PC-3 (cell line): ENCODE data around the gene CPEB2. TPM values are rescaled to one million over a fixed set of nuclear protein-coding genes. Genes with fewer than 3 reads are reported as not detected.

Source experiments
- ATAC-seq: fragments of 200-7000 bp; cut with Tn5 transposase; 2 replicates; pipeline ENCODE4 v1.9.1; 2020; ENCODE audit warnings: mild to moderate bottlenecking, moderate library complexity
- BruUV-seq: library from RNA; stranded (reverse); fragments of 400-500 nt; replicated peaks from 2 replicates; lab custom pipeline; 2021; lab: Mats Ljungman, UMichigan
- CTCF ChIA-PET: fragments of 300-600 bp; sonication (Branson Sonifier 250); formaldehyde crosslinking; loops from one replicate; lab custom pipeline; 2022; ENCODE audit warnings: antibody characterized with exemption; lab: Charles Lee
- POLR2A ChIA-PET: fragments of 300-600 bp; sonication (Branson Sonifier 250); formaldehyde crosslinking; loops from one replicate; lab custom pipeline; 2022; ENCODE audit warnings: antibody characterized with exemption; ENCODE audit not compliant: unreplicated experiment; lab: Charles Lee
- DNase-seq: peaks from one replicate; pipeline ENCODE4 v3.0.0-alpha.2; 2015
- H2AFZ ChIP-seq: fragments of 300-600 bp; sonication (generic); 2 replicates; pipeline ENCODE4 v1.6.0; 2016; ENCODE audit warnings: antibody characterized with exemption, low read length
- H3F3A ChIP-seq: fragments of 300-600 bp; sonication (generic); one replicate; pipeline ENCODE4 v1.6.0; 2017; ENCODE audit warnings: antibody characterized with exemption, low read length, control low read depth, mild to moderate bottlenecking; ENCODE audit not compliant: unreplicated experiment
- H3K27ac ChIP-seq: fragments of 300-600 bp; sonication (generic); 2 replicates; pipeline ENCODE4 v1.5.1; 2016; ENCODE audit warnings: mild to moderate bottlenecking, low read length
- H3K27me3 ChIP-seq: fragments of 300-600 bp; sonication (generic); 2 replicates; pipeline ENCODE4 v1.6.1; 2016; ENCODE audit warnings: low read length, mixed read lengths
- H3K36me3 ChIP-seq: fragments of 300-600 bp; sonication (generic); 2 replicates; pipeline ENCODE4 v1.6.1; 2016; ENCODE audit warnings: low read depth, mixed run types, low read length, mixed read lengths
- H3K4me1 ChIP-seq: fragments of 300-600 bp; sonication (generic); 2 replicates; pipeline ENCODE4 v1.5.1; 2016; ENCODE audit warnings: low read length; ENCODE audit not compliant: insufficient read depth
- H3K4me2 ChIP-seq: fragments of 300-600 bp; sonication (generic); 2 replicates; pipeline ENCODE4 v1.6.0; 2016; ENCODE audit warnings: low read length
- H3K4me3 ChIP-seq: fragments of 300-600 bp; sonication (generic); 2 replicates; pipeline ENCODE4 v1.5.1; 2016; ENCODE audit warnings: mild to moderate bottlenecking, low read length, mixed read lengths
- H3K79me2 ChIP-seq: fragments of 300-600 bp; sonication (generic); 2 replicates; pipeline ENCODE4 v1.6.1; 2017; ENCODE audit warnings: low read length, mixed read lengths
- H3K9ac ChIP-seq: fragments of 300-600 bp; sonication (generic); 2 replicates; pipeline ENCODE4 v1.6.0; 2016; ENCODE audit warnings: mild to moderate bottlenecking, low read length
- H3K9me2 ChIP-seq: fragments of 300-600 bp; sonication (generic); replicated peaks from 2 replicates; pipeline ENCODE4 v1.6.1; 2016; ENCODE audit warnings: mixed run types, low read length, mixed read lengths
- H3K9me3 ChIP-seq: fragments of 300-600 bp; sonication (generic); 2 replicates; pipeline ENCODE4 v1.6.1; 2016; ENCODE audit warnings: low read length, mixed read lengths
- H4K20me1 ChIP-seq: fragments of 300-600 bp; sonication (generic); 2 replicates; pipeline ENCODE4 v1.6.1; 2016; ENCODE audit warnings: low read length, mixed read lengths
- CTCF ChIP-seq: fragments of 300-600 bp; sonication (generic); conservative IDR thresholded peaks from 2 replicates; pipeline ENCODE4 v1.5.1; 2017; ENCODE audit warnings: antibody characterized with exemption, low read depth, mild to moderate bottlenecking, low read length
- EZH2 ChIP-seq: fragments of 300-600 bp; sonication (generic); IDR thresholded peaks from one replicate; pipeline ENCODE4 v1.6.1; 2017; ENCODE audit warnings: antibody characterized with exemption, mild to moderate bottlenecking, low read length; ENCODE audit not compliant: unreplicated experiment
- EZH2phosphoT487 ChIP-seq: fragments of 300-600 bp; sonication (generic); IDR thresholded peaks from 2 replicates; pipeline ENCODE4 v1.6.1; 2018; ENCODE audit warnings: mild to moderate bottlenecking, antibody characterized with exemption, low read length, borderline replicate concordance
- intact Hi-C: fragments of 100-400 bp; cut with micrococcal nuclease; formaldehyde crosslinking; loops from 2 replicates; pipeline ENCODE4 v1.9.0; 2023
- total RNA-seq: library from RNA; depleted of rRNA; stranded (reverse); fragments of >200 nt; gene quantifications from 2 replicates; pipeline ENCODE4 v1.2.3, GENCODE V29; 2014

CPEB2 gene
- total RNA-seq, 1 experiment from 2014 or later, result 1.8 TPM

DNA sequence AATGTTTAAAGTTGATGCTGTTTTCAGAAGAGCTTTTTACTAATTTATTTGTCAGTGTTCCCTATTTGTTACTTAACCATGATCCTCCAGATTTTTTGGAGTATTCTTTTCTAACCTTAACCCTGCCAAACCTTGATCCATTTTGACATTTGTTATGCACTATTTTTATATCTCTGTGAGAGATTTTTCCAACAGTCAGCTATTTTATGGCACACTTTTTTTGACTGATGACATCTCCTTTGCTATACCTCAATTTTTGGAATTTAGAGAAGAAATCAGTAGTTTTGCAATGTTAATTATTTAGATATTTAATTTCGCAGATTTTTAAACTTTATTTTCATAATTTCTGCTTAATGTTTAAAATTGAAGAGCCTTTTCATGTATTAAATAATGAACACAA is 66.0 kb downstream of the CPEB2 start:
- intact Hi-C loops, result no loop called here
- Histone ChIP-seq H3K4me1 (no peaks in the 10 kb centered on the region), H3K4me3 (no peak overlapping the region), H3K9me2 (no peaks in the 10 kb centered on the region), H3F3A (no peaks in the 10 kb centered on the region), H3K79me2 (no peaks in the 10 kb centered on the region), H3K36me3 (no peaks in the 10 kb centered on the region), H4K20me1 (no peaks in the 10 kb centered on the region), H3K27ac (no peak overlapping the region), H3K27me3 (no peaks in the 10 kb centered on the region), H3K4me2 (no peak overlapping the region), H3K9me3 (no peaks in the 10 kb centered on the region), H2AFZ (no peak overlapping the region), H3K9ac (no peak overlapping the region)
- CTCF ChIA-PET, result no interaction called here
- DNase-seq (no peak), ATAC-seq (no peak)
- POLR2A ChIA-PET, result no interaction called here
- BruUV-seq, result no TSS peak
- TF ChIP-seq EZH2 (no peak), EZH2phosphoT487 (no peak), CTCF (no peak)

- H3K36me3 ChIP-seq, result no peaks in the 10 kb centered on the region
- no peak for TF ChIP-seq EZH2phosphoT487
- H3F3A ChIP-seq, result no peaks in the 10 kb centered on the region
- no peaks in the 10 kb centered on the region for H4K20me1 ChIP-seq
- no peak overlapping the region for H3K27ac ChIP-seq
- ATAC-seq (no peak), DNase-seq (no peak)
- H3K4me3 ChIP-seq, result no peak overlapping the region
- no peaks in the 10 kb centered on the region for H3K9me2 ChIP-seq
- no peaks in the 10 kb centered on the region for H3K79me2 ChIP-seq
- BruUV-seq, result no TSS peak
- ChIA-PET POLR2A (no interaction called here), CTCF (no interaction called here)
- H2AFZ ChIP-seq, result no peak overlapping the region
- no peaks in the 10 kb centered on the region for H3K4me1 ChIP-seq
- H3K4me2 ChIP-seq, result no peak overlapping the region
- no peak overlapping the region for H3K9ac ChIP-seq
- intact Hi-C loops, result no loop called here
- H3K9me3 ChIP-seq, result no peaks in the 10 kb centered on the region
- H3K27me3 ChIP-seq, result no peaks in the 10 kb centered on the region
Measured at GRCh38 chr4:15075875-15076274, 73.6 kb downstream of the CPEB2 start.

- Histone ChIP-seq H2AFZ (no peak overlapping the region), H3K36me3 (no peaks in the 10 kb centered on the region), H3K27me3 (no peaks in the 10 kb centered on the region), H4K20me1 (no peaks in the 10 kb centered on the region), H3K9me3 (no peaks in the 10 kb centered on the region), H3K4me1 (no peaks in the 10 kb centered on the region), H3K4me2 (no peak overlapping the region), H3K4me3 (no peak overlapping the region), H3F3A (no peaks in the 10 kb centered on the region), H3K79me2 (no peaks in the 10 kb centered on the region), H3K9me2 (no peaks in the 10 kb centered on the region), H3K27ac (no peak overlapping the region), H3K9ac (no peak overlapping the region)
- ATAC-seq, result no peak
- POLR2A ChIA-PET, result no interaction called here
- DNase-seq, result no peak
- TF ChIP-seq EZH2phosphoT487 (no peak), EZH2 (no peak), CTCF (no peak)
- CTCF ChIA-PET, result interaction anchor here (0.6 kb wide), 1 partner anchor 1178 kb away, joined by 6 read pairs; no protein-coding TSS in a partner anchor
- intact Hi-C loops, result no loop called here
- no TSS peak for BruUV-seq
Measured at GRCh38 chr4:15077969-15078368, 75.7 kb downstream of the CPEB2 start.
